Hepatocyte (in vitro differentiated cells): Measurements from ENCODE around the gene NHS. TPM values are rescaled to one million over a fixed set of nuclear protein-coding genes. Genes with fewer than 3 reads are reported as not detected.

Experiments
- DNase-seq: peaks from one replicate; pipeline ENCODE4 v3.0.0-alpha.2; 2016; ENCODE audit warnings: low spot score
- H2AFZ ChIP-seq: fragments of 200-600 bp; sonication (generic); 2 replicates; pipeline ENCODE4 v1.6.0; 2016; ENCODE audit warnings: antibody characterized with exemption, mild to moderate bottlenecking
- H3K27ac ChIP-seq: fragments of 200-600 bp; sonication (generic); 2 replicates; pipeline ENCODE4 v1.5.1; 2016; ENCODE audit warnings: mild to moderate bottlenecking
- H3K27me3 ChIP-seq: fragments of 200-600 bp; sonication (generic); 2 replicates; pipeline ENCODE4 v1.6.1; 2016
- H3K36me3 ChIP-seq: fragments of 200-600 bp; sonication (generic); replicated peaks from 2 replicates; pipeline ENCODE4 v1.5.1; 2016; ENCODE audit warnings: low read depth; ENCODE audit not compliant: insufficient read depth
- H3K4me1 ChIP-seq: fragments of 200-600 bp; sonication (generic); 2 replicates; pipeline ENCODE4 v1.5.1; 2016; ENCODE audit warnings: mild to moderate bottlenecking, moderate library complexity; ENCODE audit not compliant: insufficient read depth
- H3K4me2 ChIP-seq: fragments of 200-600 bp; sonication (generic); 2 replicates; pipeline ENCODE4 v1.6.0; 2016
- H3K4me3 ChIP-seq: fragments of 200-600 bp; sonication (generic); 2 replicates; pipeline ENCODE4 v1.5.1; 2016; ENCODE audit warnings: mild to moderate bottlenecking
- H3K79me2 ChIP-seq: fragments of 200-600 bp; sonication (generic); 2 replicates; pipeline ENCODE4 v1.6.0; 2017; ENCODE audit warnings: mild to moderate bottlenecking
- H3K9me2 ChIP-seq: fragments of 200-600 bp; sonication (generic); replicated peaks from 2 replicates; pipeline ENCODE4 v1.6.0; 2017; ENCODE audit warnings: mild to moderate bottlenecking; ENCODE audit not compliant: insufficient read depth
- H3K9me3 ChIP-seq: fragments of 200-600 bp; sonication (generic); 2 replicates; pipeline ENCODE4 v1.5.1; 2016; ENCODE audit warnings: low read depth, mild to moderate bottlenecking
- H4K20me1 ChIP-seq: fragments of 200-600 bp; sonication (generic); 2 replicates; pipeline ENCODE4 v1.6.0; 2016; ENCODE audit warnings: mild to moderate bottlenecking; ENCODE audit not compliant: insufficient read depth, poor library complexity, severe bottlenecking
- EZH2 ChIP-seq: fragments of 200-600 bp; sonication (generic); IDR thresholded peaks from 2 replicates; pipeline ENCODE4 v1.6.1; 2016; ENCODE audit warnings: antibody characterized with exemption, mild to moderate bottlenecking, borderline replicate concordance
- EZH2phosphoT487 ChIP-seq: fragments of 200-600 bp; sonication (generic); IDR thresholded peaks from one replicate; pipeline ENCODE4 v1.6.1; 2018; ENCODE audit warnings: antibody characterized with exemption, mild to moderate bottlenecking, low read depth, moderate library complexity; ENCODE audit not compliant: unreplicated experiment, severe bottlenecking
- WGBS: methylation state at CpG from one replicate; pipeline ENCODE4 v1.1.6; 2016; ENCODE audit warnings: low lambda C conversion rate; ENCODE audit errors: missing lambda C conversion rate; 5-methylcytosine and 5-hydroxymethylcytosine counted together
- polyA plus RNA-seq: library from polyadenylated mRNA; unstranded; fragments of >200 nt; fragmentation: Nextera tagmentation; extraction: Ambion mirVana; gene quantifications from 2 replicates; pipeline ENCODE4 v1.2.1, GENCODE V29; 2016
- total RNA-seq: library from RNA; depleted of rRNA; stranded (reverse); fragments of >200 nt; gene quantifications from 2 replicates; pipeline ENCODE4 v1.2.3, GENCODE V29; 2014
- TF ChIP-seq, protein P1 (sequence below): fragments of 200-600 bp; sonication (generic); IDR thresholded peaks from 2 replicates; pipeline ENCODE4 v1.5.1; 2016; ENCODE audit warnings: antibody characterized with exemption, mild to moderate bottlenecking; ENCODE audit not compliant: poor library complexity

Gene NHS
- total and polyA plus RNA-seq, 2 experiments from 2014 or later = 0.35 to 3.1 TPM

DNA sequence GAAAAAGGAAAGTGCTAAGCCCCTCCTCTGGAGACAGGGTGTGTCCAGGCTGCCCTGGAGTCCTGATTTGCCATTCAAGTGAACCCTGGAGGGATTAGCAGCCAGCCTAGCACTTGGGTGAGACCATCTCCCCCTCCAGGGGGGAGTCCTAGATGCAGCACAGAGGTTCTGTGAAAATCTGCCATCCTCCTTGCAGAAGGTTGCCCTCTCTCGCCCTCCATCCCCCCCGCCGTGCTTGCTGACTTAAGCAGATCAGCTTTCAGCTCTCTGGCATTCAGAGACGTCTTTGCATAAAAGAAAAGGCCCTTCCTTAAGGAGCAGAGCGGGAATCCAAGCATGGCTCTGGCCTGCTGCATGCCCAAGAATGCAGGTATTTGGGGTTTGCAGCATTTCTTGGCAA lies 260.2 kb downstream of the NHS start:
- Histone ChIP-seq H3K79me2 (no peaks in the 10 kb centered on the region), H3K4me3 (no peak overlapping the region), H3K9me3 (no peaks in the 10 kb centered on the region), H2AFZ (no peak overlapping the region), H3K36me3 (no peaks in the 10 kb centered on the region), H4K20me1 (no peaks in the 10 kb centered on the region), H3K4me1 (no peaks in the 10 kb centered on the region), H3K27ac (no peak overlapping the region), H3K4me2 (peak overlapping the region; percentile 33), H3K9me2 (no peaks in the 10 kb centered on the region), H3K27me3 (no peaks in the 10 kb centered on the region)
- 36% methylated on average over 5 of the region's 5 CpGs for WGBS
- DNase-seq = peak; percentile 45
- TF ChIP-seq EZH2 = no peak
- TF ChIP-seq EZH2phosphoT487 = no peak
- TF ChIP-seq, protein P1, sequence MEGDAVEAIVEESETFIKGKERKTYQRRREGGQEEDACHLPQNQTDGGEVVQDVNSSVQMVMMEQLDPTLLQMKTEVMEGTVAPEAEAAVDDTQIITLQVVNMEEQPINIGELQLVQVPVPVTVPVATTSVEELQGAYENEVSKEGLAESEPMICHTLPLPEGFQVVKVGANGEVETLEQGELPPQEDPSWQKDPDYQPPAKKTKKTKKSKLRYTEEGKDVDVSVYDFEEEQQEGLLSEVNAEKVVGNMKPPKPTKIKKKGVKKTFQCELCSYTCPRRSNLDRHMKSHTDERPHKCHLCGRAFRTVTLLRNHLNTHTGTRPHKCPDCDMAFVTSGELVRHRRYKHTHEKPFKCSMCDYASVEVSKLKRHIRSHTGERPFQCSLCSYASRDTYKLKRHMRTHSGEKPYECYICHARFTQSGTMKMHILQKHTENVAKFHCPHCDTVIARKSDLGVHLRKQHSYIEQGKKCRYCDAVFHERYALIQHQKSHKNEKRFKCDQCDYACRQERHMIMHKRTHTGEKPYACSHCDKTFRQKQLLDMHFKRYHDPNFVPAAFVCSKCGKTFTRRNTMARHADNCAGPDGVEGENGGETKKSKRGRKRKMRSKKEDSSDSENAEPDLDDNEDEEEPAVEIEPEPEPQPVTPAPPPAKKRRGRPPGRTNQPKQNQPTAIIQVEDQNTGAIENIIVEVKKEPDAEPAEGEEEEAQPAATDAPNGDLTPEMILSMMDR = no peak

GRCh38 chrX:17637235-17637634 lies 262.2 kb downstream of the NHS start:
- H3K36me3 ChIP-seq = no peaks in the 10 kb centered on the region
- H4K20me1 ChIP-seq = no peaks in the 10 kb centered on the region
- no peaks in the 10 kb centered on the region for H3K9me2 ChIP-seq
- WGBS = 69% methylated on average over 4 of the region's 4 CpGs
- no peaks in the 10 kb centered on the region for H3K9me3 ChIP-seq
- TF ChIP-seq, protein P1 = no peak
- no peak for TF ChIP-seq EZH2phosphoT487
- no peak for TF ChIP-seq EZH2
- DNase-seq = no peak
- no peak overlapping the region for H3K4me3 ChIP-seq
- no peak overlapping the region for H2AFZ ChIP-seq
- H3K79me2 ChIP-seq = no peaks in the 10 kb centered on the region
- H3K27me3 ChIP-seq = no peaks in the 10 kb centered on the region
- H3K4me2 ChIP-seq = no peak overlapping the region
- H3K27ac ChIP-seq = no peak overlapping the region
- no peaks in the 10 kb centered on the region for H3K4me1 ChIP-seq

- Histone ChIP-seq H3K36me3 (no peaks in the 10 kb centered on the region), H3K9me3 (no peaks in the 10 kb centered on the region), H3K27ac (no peak overlapping the region), H2AFZ (no peak overlapping the region), H3K4me1 (no peaks in the 10 kb centered on the region), H3K9me2 (no peaks in the 10 kb centered on the region), H4K20me1 (no peaks in the 10 kb centered on the region), H3K79me2 (no peaks in the 10 kb centered on the region), H3K27me3 (no peaks in the 10 kb centered on the region), H3K4me2 (no peak overlapping the region), H3K4me3 (no peak overlapping the region)
- TF ChIP-seq, protein P1 = no peak
- TF ChIP-seq EZH2phosphoT487 = no peak
- TF ChIP-seq EZH2 = no peak
- DNase-seq = no peak
- 56% methylated on average over 1 of the region's 1 CpG for WGBS
These were observed 263.7 kb downstream of the NHS start for GRCh38 chrX:17638731-17639130.

DNA sequence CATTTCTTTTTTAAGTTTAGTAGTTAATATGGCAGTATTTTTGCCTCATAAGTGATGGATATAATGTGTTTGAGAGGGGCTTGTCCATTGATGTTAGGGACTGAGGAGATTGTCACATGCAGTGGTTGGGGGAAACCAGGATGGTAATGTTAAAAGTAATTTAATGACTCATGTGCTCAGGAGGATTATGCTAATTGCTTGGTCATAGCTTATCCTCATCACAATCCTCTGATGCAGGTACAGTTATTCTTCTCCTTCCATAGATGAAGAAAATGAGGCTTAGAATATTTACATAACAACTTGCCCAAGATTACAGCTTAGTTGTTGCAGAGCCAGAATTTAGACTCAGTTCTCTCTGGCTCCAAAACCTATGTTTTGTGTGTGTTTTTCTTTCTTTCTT lies 267.9 kb downstream of the NHS start:
- Histone ChIP-seq H3K36me3 (no peaks in the 10 kb centered on the region), H3K4me2 (no peak overlapping the region), H4K20me1 (no peaks in the 10 kb centered on the region), H3K4me3 (no peak overlapping the region), H3K27me3 (no peaks in the 10 kb centered on the region), H3K4me1 (no peaks in the 10 kb centered on the region), H3K79me2 (no peaks in the 10 kb centered on the region), H3K9me3 (no peaks in the 10 kb centered on the region), H3K27ac (no peak overlapping the region), H2AFZ (no peak overlapping the region), H3K9me2 (no peaks in the 10 kb centered on the region)
- TF ChIP-seq EZH2phosphoT487 = no peak
- no peak for DNase-seq
